A549 (cell line): ENCODE data around the gene FAT1. TPM values are rescaled to one million over a fixed set of nuclear protein-coding genes. Genes with fewer than 3 reads are reported as not detected.

Source experiments
- ATAC-seq, 2 experiments: fragments of 200-7000 bp in 1 of 2; fragments of >200 bp in 1 of 2; cut with Nextera tagmentation in 1 of 2; cut with Tn5 transposase in 1 of 2; 3 replicates each; pipeline versions ENCODE4 v1.8.0 to v1.9.1; 2018 to 2020; ENCODE audit warnings: mild to moderate bottlenecking in 1 of 2, moderate library complexity in 1 of 2
- CTCF ChIA-PET: fragments of 300-600 bp; sonication (Branson Sonifier 250); formaldehyde crosslinking; extraction: SDS; loops from one replicate; lab custom pipeline; 2021; ENCODE audit warnings: antibody characterized with exemption, inconsistent platforms; lab: Yijun Ruan, JAX
- POLR2A ChIA-PET: fragments of 350-600 bp; formaldehyde crosslinking; extraction: SDS; loops from one replicate; lab custom pipeline; 2021; ENCODE audit warnings: antibody characterized with exemption, inconsistent platforms; lab: Yijun Ruan, JAX
- DNase-seq, 2 experiments: peaks; one replicate each; pipeline versions ENCODE4 v3.0.0 to v3.0.0-alpha.2; 2011 to 2016; ENCODE audit warnings: low read depth in 1 of 2, low spot score in 1 of 2
- FAIRE-seq: peaks from 2 replicates; lab custom pipeline; 2011; peaks lifted over from hg19 to GRCh38; lab: Jason Lieb, UNC
- H3K27ac ChIP-seq, 2 experiments: fragments of >200 bp; sonication (Bioruptor Twin); formaldehyde crosslinking; 3 replicates each; pipeline ENCODE4 v1.5.1; 2016 to 2017
- H3K4me1 ChIP-seq: fragments of >200 bp; sonication (Bioruptor Twin); formaldehyde crosslinking; 3 replicates; pipeline ENCODE4 v1.6.1; 2016
- H3K4me2 ChIP-seq: fragments of >200 bp; sonication (Bioruptor Twin); formaldehyde crosslinking; 3 replicates; pipeline ENCODE4 v1.6.1; 2016
- H3K4me3 ChIP-seq: fragments of >200 bp; sonication (Bioruptor Twin); formaldehyde crosslinking; 3 replicates; pipeline ENCODE4 v1.5.1; 2016
- H3K9me3 ChIP-seq: fragments of >200 bp; sonication (Bioruptor Twin); formaldehyde crosslinking; 3 replicates; pipeline ENCODE4 v1.6.1; 2016
- BHLHE40 ChIP-seq: IDR thresholded peaks from 2 replicates; pipeline ENCODE4 v1.6.1; 2012; ENCODE audit warnings: low read depth, low read length, inconsistent platforms
- CBX2 ChIP-seq: fragments of 200-600 bp; sonication (generic); IDR thresholded peaks from 2 replicates; pipeline ENCODE4 v1.6.1; 2016; ENCODE audit warnings: low read depth, mild to moderate bottlenecking, borderline replicate concordance
- CBX8 ChIP-seq: fragments of 200-600 bp; sonication (generic); IDR thresholded peaks from 2 replicates; pipeline ENCODE4 v1.6.1; 2016
- CEBPB ChIP-seq, 2 experiments: fragments of >200 bp in 1 of 2; sonication (Bioruptor Twin) in 1 of 2; formaldehyde crosslinking in 1 of 2; IDR thresholded peaks; 2 replicates each; pipeline ENCODE4 v1.6.1; 2012 to 2016
- CHD2 ChIP-seq: fragments of 150-350 bp; IDR thresholded peaks from 2 replicates; pipeline ENCODE4 v1.6.1; 2014; ENCODE audit warnings: low read length; ENCODE audit not compliant: partially characterized antibody
- CHD4 ChIP-seq: fragments of 200-600 bp; sonication (generic); IDR thresholded peaks from 2 replicates; pipeline ENCODE4 v1.6.1; 2016; ENCODE audit warnings: antibody characterized with exemption, mild to moderate bottlenecking, borderline replicate concordance
- EHF ChIP-seq: fragments of 250-450 bp; sonication (Bioruptor Pico); IDR thresholded peaks from 2 replicates; pipeline ENCODE4 v1.5.0; 2020; ENCODE audit warnings: mild to moderate bottlenecking
- EP300 ChIP-seq, 2 experiments: fragments of >200 bp; sonication (Bioruptor Twin); formaldehyde crosslinking; IDR thresholded peaks; 2 replicates in 1 of 2; 3 replicates in 1 of 2; pipeline ENCODE4 v1.6.1; 2016 to 2017
- ESRRA ChIP-seq: fragments of 150-350 bp; IDR thresholded peaks from 2 replicates; pipeline ENCODE4 v1.6.1; 2014; ENCODE audit warnings: mild to moderate bottlenecking, low read length, borderline replicate concordance
- GATA3 ChIP-seq: IDR thresholded peaks from 2 replicates; pipeline ENCODE4 v1.6.1; 2012; ENCODE audit warnings: borderline replicate concordance
- HDAC2 ChIP-seq: fragments of 200-600 bp; sonication (generic); IDR thresholded peaks from 2 replicates; pipeline ENCODE4 v1.6.1; 2016
- HOXA7 ChIP-seq: fragments of 250-450 bp; sonication (Bioruptor Pico); IDR thresholded peaks from 2 replicates; pipeline ENCODE4 v1.5.0; 2020; ENCODE audit warnings: mild to moderate bottlenecking, moderate library complexity
- KDM5A ChIP-seq: fragments of 200-600 bp; sonication (generic); IDR thresholded peaks from 2 replicates; pipeline ENCODE4 v1.6.1; 2016; ENCODE audit warnings: antibody characterized with exemption, mild to moderate bottlenecking
- MAFK ChIP-seq: fragments of 450-650 bp; IDR thresholded peaks from 2 replicates; pipeline ENCODE4 v1.6.1; 2014; ENCODE audit not compliant: partially characterized antibody
- MAX ChIP-seq: IDR thresholded peaks from 2 replicates; pipeline ENCODE4 v1.6.1; 2012
- MYC ChIP-seq: IDR thresholded peaks from 2 replicates; pipeline ENCODE4 v1.6.1; 2012; ENCODE audit warnings: mild to moderate bottlenecking, inconsistent platforms, low read length, improper control_type of control experiment, borderline replicate concordance
- NFE2L2 ChIP-seq: fragments of 150-350 bp; conservative IDR thresholded peaks from 2 replicates; pipeline ENCODE4 v1.6.1; 2014; ENCODE audit warnings: low read length
- NR3C1 ChIP-seq: fragments of >200 bp; sonication (Bioruptor Twin); formaldehyde crosslinking; IDR thresholded peaks from 3 replicates; pipeline ENCODE4 v1.6.1; 2017
- PHF8 ChIP-seq: fragments of 200-600 bp; sonication (generic); IDR thresholded peaks from 2 replicates; pipeline ENCODE4 v1.6.1; 2016; ENCODE audit warnings: low read depth, mild to moderate bottlenecking, antibody characterized with exemption, moderate library complexity, borderline replicate concordance
- POLR2AphosphoS2 ChIP-seq: conservative IDR thresholded peaks from 2 replicates; pipeline ENCODE4 v1.6.1; 2012; ENCODE audit warnings: low read length, improper control_type of control experiment, inconsistent platforms
- TFCP2L1 ChIP-seq: fragments of 250-450 bp; sonication (Bioruptor Pico); IDR thresholded peaks from 2 replicates; pipeline ENCODE4 v1.5.0; 2021; ENCODE audit warnings: mild to moderate bottlenecking
- ZC3H11A ChIP-seq: fragments of 450-650 bp; IDR thresholded peaks from 2 replicates; pipeline ENCODE4 v1.6.1; 2014; ENCODE audit warnings: antibody characterized with exemption, mild to moderate bottlenecking
- WGBS: methylation state at CpG from one replicate; pipeline ENCODE4 v1.1.6; 2017; ENCODE audit errors: missing lambda C conversion rate; 5-methylcytosine and 5-hydroxymethylcytosine counted together
- polyA plus RNA-seq, 4 experiments: library from polyadenylated mRNA; depleted of rRNA in 3 of 4; stranded (reverse); fragments of >200 nt; fragmentation: RNase III in 1 of 4; extraction: RNeasy Plus Mini Kit Qiagen cat#74134 plus additional on column Dnase treatment in 1 of 4; gene quantifications; 2 replicates in 3 of 4; 3 replicates in 1 of 4; pipeline ENCODE4 v1.2.3, GENCODE V29; 2011 to 2017
- TF ChIP-seq, protein P1 (sequence below): fragments of >200 bp; sonication (Bioruptor Twin); formaldehyde crosslinking; IDR thresholded peaks from 3 replicates; pipeline ENCODE4 v1.6.1; 2016
- TF ChIP-seq, protein P2 (sequence below): fragments of >200 bp; sonication (Bioruptor Twin); formaldehyde crosslinking; IDR thresholded peaks from 2 replicates; pipeline ENCODE4 v1.6.1; 2016
- TF ChIP-seq, protein P3 (sequence below): fragments of 150-350 bp; IDR thresholded peaks from 2 replicates; pipeline ENCODE4 v1.6.1; 2014; ENCODE audit warnings: low read depth, mild to moderate bottlenecking, low read length

The FAT1 gene
- polyA plus RNA-seq, 2 of the 4 experiments (the other 2 are of a cell fraction): 62.2 to 177 TPM

- WGBS: 37% methylated on average over 1 of the region's 1 CpG
- H3K4me3 ChIP-seq: no peak overlapping the region
- DNase-seq: no peak
- no peak for FAIRE-seq
- H3K4me2 ChIP-seq: 0 out of 3 replicates have a peak overlapping the region, but pooled peaks have one; percentile 9
- H3K27ac ChIP-seq: no peak overlapping the region
- peaks cover 23% of the 10 kb centered on the region for H3K4me1 ChIP-seq
- no peaks in the 10 kb centered on the region for H3K9me3 ChIP-seq
- ATAC-seq: no peak
- POLR2A ChIA-PET: no interaction called here
- TF ChIP-seq, protein P1, sequence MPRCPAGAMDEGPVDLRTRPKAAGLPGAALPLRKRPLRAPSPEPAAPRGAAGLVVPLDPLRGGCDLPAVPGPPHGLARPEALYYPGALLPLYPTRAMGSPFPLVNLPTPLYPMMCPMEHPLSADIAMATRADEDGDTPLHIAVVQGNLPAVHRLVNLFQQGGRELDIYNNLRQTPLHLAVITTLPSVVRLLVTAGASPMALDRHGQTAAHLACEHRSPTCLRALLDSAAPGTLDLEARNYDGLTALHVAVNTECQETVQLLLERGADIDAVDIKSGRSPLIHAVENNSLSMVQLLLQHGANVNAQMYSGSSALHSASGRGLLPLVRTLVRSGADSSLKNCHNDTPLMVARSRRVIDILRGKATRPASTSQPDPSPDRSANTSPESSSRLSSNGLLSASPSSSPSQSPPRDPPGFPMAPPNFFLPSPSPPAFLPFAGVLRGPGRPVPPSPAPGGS: no peak
- no peak for TF ChIP-seq EP300 (IDR thresholded peaks at IDR 0.05)
- no peak for TF ChIP-seq CHD4
- no peak for TF ChIP-seq MAFK
- TF ChIP-seq MYC: no peak
- TF ChIP-seq HOXA7: no peak
- TF ChIP-seq ESRRA: no peak
- TF ChIP-seq GATA3: peak; percentile 25; the same call in 1 of the 2 replicates
- TF ChIP-seq, all 56 proteins: peak for 1
- CTCF ChIA-PET: no interaction called here
These were observed 98.7 kb downstream of the FAT1 start for GRCh38 chr4:186624951-186625350.

DNA sequence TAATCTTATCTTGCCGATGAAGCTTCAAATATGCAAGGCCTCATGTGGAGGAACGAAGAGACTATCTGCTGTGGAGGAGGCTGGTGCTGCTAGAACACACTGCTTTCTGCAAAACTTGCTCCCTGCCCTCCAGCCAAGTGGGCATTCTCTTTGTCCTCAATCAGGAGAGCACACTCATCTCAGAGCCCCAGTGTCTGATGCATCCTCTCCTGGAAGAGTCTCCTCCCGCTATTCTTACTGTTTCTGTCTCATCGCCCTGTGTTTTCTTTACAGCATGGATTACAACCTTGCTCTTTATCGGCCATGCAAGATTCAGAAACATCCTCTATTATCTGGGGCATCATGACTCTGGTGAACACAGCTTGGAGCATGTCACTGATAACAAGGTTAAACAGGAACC, 100.1 kb downstream of the FAT1 start:
- DNase-seq (no peak), FAIRE-seq (no peak), ATAC-seq (no peak)
- Histone ChIP-seq H3K27ac (no peak overlapping the region), H3K4me2 (no peak overlapping the region), H3K4me1 (peaks cover 23% of the 10 kb centered on the region), H3K4me3 (no peak overlapping the region), H3K9me3 (no peaks in the 10 kb centered on the region)
- no peak for TF ChIP-seq MYC
- TF ChIP-seq CEBPB (IDR thresholded peaks at IDR 0.05): no peak
- TF ChIP-seq NR3C1: no peak
- TF ChIP-seq, protein P2, sequence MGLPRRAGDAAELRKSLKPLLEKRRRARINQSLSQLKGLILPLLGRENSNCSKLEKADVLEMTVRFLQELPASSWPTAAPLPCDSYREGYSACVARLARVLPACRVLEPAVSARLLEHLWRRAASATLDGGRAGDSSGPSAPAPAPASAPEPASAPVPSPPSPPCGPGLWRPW: no peak
- TF ChIP-seq CBX8: no peak
- TF ChIP-seq POLR2AphosphoS2: no peak
- no peak for TF ChIP-seq KDM5A
- 99% methylated on average over 5 of the region's 5 CpGs for WGBS
- ChIA-PET POLR2A (no interaction called here), CTCF (no interaction called here)

GRCh38 chr4:186622788-186623464, 100.7 kb downstream of the FAT1 start:
- no peak for FAIRE-seq
- WGBS: 89% methylated on average over 9 of the region's 9 CpGs
- TF ChIP-seq ESRRA: no peak
- no peak for TF ChIP-seq TFCP2L1 (CRISPR knock-in tag)
- no peak for TF ChIP-seq HDAC2
- TF ChIP-seq PHF8: no peak
- TF ChIP-seq CHD2: no peak
- no peak for TF ChIP-seq NFE2L2
- no peak for TF ChIP-seq BHLHE40
- TF ChIP-seq MAX: no peak
- no peak for TF ChIP-seq ZC3H11A
- TF ChIP-seq CBX2: no peak
- TF ChIP-seq, protein P3, sequence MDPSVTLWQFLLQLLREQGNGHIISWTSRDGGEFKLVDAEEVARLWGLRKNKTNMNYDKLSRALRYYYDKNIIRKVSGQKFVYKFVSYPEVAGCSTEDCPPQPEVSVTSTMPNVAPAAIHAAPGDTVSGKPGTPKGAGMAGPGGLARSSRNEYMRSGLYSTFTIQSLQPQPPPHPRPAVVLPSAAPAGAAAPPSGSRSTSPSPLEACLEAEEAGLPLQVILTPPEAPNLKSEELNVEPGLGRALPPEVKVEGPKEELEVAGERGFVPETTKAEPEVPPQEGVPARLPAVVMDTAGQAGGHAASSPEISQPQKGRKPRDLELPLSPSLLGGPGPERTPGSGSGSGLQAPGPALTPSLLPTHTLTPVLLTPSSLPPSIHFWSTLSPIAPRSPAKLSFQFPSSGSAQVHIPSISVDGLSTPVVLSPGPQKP: no peak
- no peak for TF ChIP-seq EP300 (IDR thresholded peaks at IDR 0.05)
- TF ChIP-seq HOXA7: no peak
- TF ChIP-seq EHF (CRISPR knock-in tag): no peak
- no peak overlapping the region for H3K4me2 ChIP-seq
- ChIA-PET POLR2A (no interaction called here), CTCF (no interaction called here)
- no peak for ATAC-seq
- no peak for DNase-seq
- H3K4me1 ChIP-seq: peaks cover 23% of the 10 kb centered on the region
- H3K4me3 ChIP-seq: no peak overlapping the region
- no peaks in the 10 kb centered on the region for H3K9me3 ChIP-seq
- H3K27ac ChIP-seq: peak overlapping the region in 1 of 2 experiments; percentile 21; a peak in 1 of 6 replicates
